Stomach (tissue), 4 donors: ENCODE measurements around the gene SNTG2.

Source experiments
- CTCF ChIP-seq, 7 experiments: fragments of 450-650 bp in 4 of 7; fragments of 200-600 bp in 3 of 7; sonication (generic) in 3 of 7; IDR thresholded peaks; one replicate each; pipeline ENCODE4 v1.5.1; 2016 to 2019; ENCODE audit warnings: antibody characterized with exemption in 7 of 7, control low read depth in 2 of 7, mild to moderate bottlenecking in 1 of 7
- EP300 ChIP-seq: sonication (generic); formaldehyde crosslinking; IDR thresholded peaks from one replicate; pipeline ENCODE4 v1.6.1; 2017; ENCODE audit warnings: antibody characterized with exemption
- POLR2A ChIP-seq, 4 donors: fragments of 450-650 bp; IDR thresholded peaks; one replicate each; pipeline ENCODE4 v1.6.1; 2016; ENCODE audit warnings: antibody characterized with exemption in 4 of 4, control low read depth in 2 of 4, mild to moderate bottlenecking in 1 of 4, moderate library complexity in 1 of 4
- POLR2AphosphoS5 ChIP-seq, 3 donors: sonication (generic); formaldehyde crosslinking; IDR thresholded peaks; one replicate each; pipeline ENCODE4 v1.6.1; 2016; ENCODE audit warnings: antibody characterized with exemption in 3 of 3

- no peak for TF ChIP-seq CTCF (IDR thresholded peaks at IDR 0.05)
- no peak for TF ChIP-seq POLR2AphosphoS5 (IDR thresholded peaks at IDR 0.05)
- TF ChIP-seq POLR2A (IDR thresholded peaks at IDR 0.05) = no peak
- TF ChIP-seq EP300 = no peak
Measured at GRCh38 chr2:942775-943460, 7.7 kb upstream of the SNTG2 start.
